GM19043 (cell line): ENCODE data around the gene IGFL4.

Source experiments
- ATAC-seq: cut with Tn5 transposase; IDR thresholded peaks from one replicate; pipeline ENCODE4 v1.9.1; 2021; ENCODE audit warnings: low read depth; ENCODE audit not compliant: unreplicated experiment

IGFL4 gene

GRCh38 chr19:46065486-46066071 is 24.8 kb upstream of the IGFL4 start:
- no peak for ATAC-seq

- ATAC-seq, result no peak
Observed at GRCh38 chr19:46063201-46063600, 22.4 kb upstream of the IGFL4 start.

GRCh38 chr19:46060012-46060411 is 19.2 kb upstream of the IGFL4 start:
- no peak for ATAC-seq

GRCh38 chr19:46058778-46059177 is 18.0 kb upstream of the IGFL4 start:
- no peak for ATAC-seq

- ATAC-seq, result no peak
Observed at GRCh38 chr19:46056536-46056935, 15.7 kb upstream of the IGFL4 start.

- no peak for ATAC-seq
Observed at GRCh38 chr19:46052896-46053295, 12.1 kb upstream of the IGFL4 start.

GRCh38 chr19:46049597-46049996 is 8.8 kb upstream of the IGFL4 start:
- ATAC-seq, result no peak

- ATAC-seq, result no peak
Observed at GRCh38 chr19:46043519-46043918, 2.7 kb upstream of the IGFL4 start.

GRCh38 chr19:46042252-46042883 is 1.6 kb upstream of the IGFL4 start:
- no peak for ATAC-seq

- no peak for ATAC-seq
Observed at GRCh38 chr19:46040125-46040524, 677 bp downstream of the IGFL4 start.

GRCh38 chr19:46036744-46037128 is 4.1 kb downstream of the IGFL4 start:
- no peak for ATAC-seq

GRCh38 chr19:46035986-46036743 is 4.6 kb downstream of the IGFL4 start:
- ATAC-seq, result no peak

GRCh38 chr19:46035546-46035945 is 5.3 kb downstream of the IGFL4 start:
- ATAC-seq, result no peak

- no peak for ATAC-seq
Observed at GRCh38 chr19:46033401-46033800, 7.4 kb downstream of the IGFL4 start.

- ATAC-seq, result no peak
Observed at GRCh38 chr19:46032597-46033025, 8.2 kb downstream of the IGFL4 start.

GRCh38 chr19:46031781-46032596 is 8.8 kb downstream of the IGFL4 start:
- ATAC-seq, result no peak

GRCh38 chr19:46030812-46031550 is 9.8 kb downstream of the IGFL4 start:
- no peak for ATAC-seq

GRCh38 chr19:46025835-46026234 is 15.0 kb downstream of the IGFL4 start:
- ATAC-seq, result no peak

GRCh38 chr19:46023311-46023779 is 17.5 kb downstream of the IGFL4 start:
- ATAC-seq, result no peak
